Measurements from ENCODE around the gene SEMA3A.

GRCh38 chr7:84161398-84161797 is 33.2 kb downstream of the SEMA3A start:
- TF ChIP-seq, protein P1, sequence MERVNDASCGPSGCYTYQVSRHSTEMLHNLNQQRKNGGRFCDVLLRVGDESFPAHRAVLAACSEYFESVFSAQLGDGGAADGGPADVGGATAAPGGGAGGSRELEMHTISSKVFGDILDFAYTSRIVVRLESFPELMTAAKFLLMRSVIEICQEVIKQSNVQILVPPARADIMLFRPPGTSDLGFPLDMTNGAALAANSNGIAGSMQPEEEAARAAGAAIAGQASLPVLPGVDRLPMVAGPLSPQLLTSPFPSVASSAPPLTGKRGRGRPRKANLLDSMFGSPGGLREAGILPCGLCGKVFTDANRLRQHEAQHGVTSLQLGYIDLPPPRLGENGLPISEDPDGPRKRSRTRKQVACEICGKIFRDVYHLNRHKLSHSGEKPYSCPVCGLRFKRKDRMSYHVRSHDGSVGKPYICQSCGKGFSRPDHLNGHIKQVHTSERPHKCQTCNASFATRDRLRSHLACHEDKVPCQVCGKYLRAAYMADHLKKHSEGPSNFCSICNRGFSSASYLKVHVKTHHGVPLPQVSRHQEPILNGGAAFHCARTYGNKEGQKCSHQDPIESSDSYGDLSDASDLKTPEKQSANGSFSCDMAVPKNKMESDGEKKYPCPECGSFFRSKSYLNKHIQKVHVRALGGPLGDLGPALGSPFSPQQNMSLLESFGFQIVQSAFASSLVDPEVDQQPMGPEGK (CRISPR knock-in tag; IDR thresholded peaks at IDR 0.05; ENCODE audit: borderline replicate concordance), result no peak
- TF ChIP-seq ZFP3 (CRISPR knock-in tag; IDR thresholded peaks at IDR 0.05), result no peak
- no peak for TF ChIP-seq BACH2 (CRISPR knock-in tag; IDR thresholded peaks at IDR 0.05; ENCODE audit: borderline replicate concordance)
- no peak for TF ChIP-seq CREB5 (CRISPR knock-in tag; IDR thresholded peaks at IDR 0.05; ENCODE audit: low read depth)
- no peak for TF ChIP-seq ZNF8 (CRISPR knock-in tag; IDR thresholded peaks at IDR 0.05)
